Neural progenitor cell (in vitro differentiated cells): ENCODE measurements around the gene GSTO1. TPM values are rescaled to one million over a fixed set of nuclear protein-coding genes. Genes with fewer than 3 reads are reported as not detected.

ENCODE experiments used
- DNase-seq: peaks from one replicate; pipeline ENCODE4 v3.0.0-alpha.2; 2016; ENCODE audit warnings: low spot score
- H2AFZ ChIP-seq: fragments of 200-600 bp; sonication (generic); replicated peaks from 2 replicates; pipeline ENCODE4 v1.6.1; 2016; ENCODE audit warnings: antibody characterized with exemption
- H3F3A ChIP-seq: fragments of 200-600 bp; sonication (generic); 2 replicates; pipeline ENCODE4 v1.6.1; 2016; ENCODE audit warnings: antibody characterized with exemption, low read depth
- H3K27ac ChIP-seq: fragments of 200-600 bp; sonication (generic); 2 replicates; pipeline ENCODE4 v1.5.1; 2016; ENCODE audit warnings: mild to moderate bottlenecking
- H3K27me3 ChIP-seq: fragments of 200-600 bp; sonication (generic); 2 replicates; pipeline ENCODE4 v1.6.1; 2016; ENCODE audit warnings: mild to moderate bottlenecking, moderate library complexity
- H3K36me3 ChIP-seq: fragments of 200-600 bp; sonication (generic); 2 replicates; pipeline ENCODE4 v1.5.1; 2016
- H3K4me1 ChIP-seq: fragments of 200-600 bp; sonication (generic); 2 replicates; pipeline ENCODE4 v1.6.1; 2016; ENCODE audit warnings: mixed run types
- H3K4me2 ChIP-seq: fragments of 200-600 bp; sonication (generic); 2 replicates; pipeline ENCODE4 v1.6.1; 2016
- H3K4me3 ChIP-seq: fragments of 200-600 bp; sonication (generic); 2 replicates; pipeline ENCODE4 v1.5.1; 2016
- H3K79me2 ChIP-seq: fragments of 200-600 bp; sonication (generic); 2 replicates; pipeline ENCODE4 v1.6.1; 2016; ENCODE audit warnings: low read depth
- H3K9ac ChIP-seq: fragments of 200-600 bp; sonication (generic); 2 replicates; pipeline ENCODE4 v1.6.1; 2016
- H3K9me3 ChIP-seq: fragments of 200-600 bp; sonication (generic); 2 replicates; pipeline ENCODE4 v1.5.1; 2016; ENCODE audit warnings: low read depth
- H4K20me1 ChIP-seq: fragments of 200-600 bp; sonication (generic); 2 replicates; pipeline ENCODE4 v1.6.1; 2016; ENCODE audit warnings: low read depth
- H3K27ac Mint-ChIP-seq: 3 replicates; pipeline ENCODE4 v1.8.0; 2021; ENCODE audit warnings: mixed read lengths
- H3K27me3 Mint-ChIP-seq: 2 replicates; pipeline ENCODE4 v1.8.0; 2022; ENCODE audit warnings: low read depth, mild to moderate bottlenecking, inconsistent platforms, moderate library complexity, mixed read lengths; ENCODE audit not compliant: insufficient read depth
- H3K36me3 Mint-ChIP-seq: 3 replicates; pipeline ENCODE4 v1.8.0; 2021; ENCODE audit warnings: mixed read lengths
- H3K4me1 Mint-ChIP-seq: 3 replicates; pipeline ENCODE4 v1.8.0; 2021; ENCODE audit warnings: mixed read lengths
- H3K4me3 Mint-ChIP-seq: 3 replicates; pipeline ENCODE4 v1.8.0; 2021; ENCODE audit warnings: mild to moderate bottlenecking, moderate library complexity, mixed read lengths
- H3K9me3 Mint-ChIP-seq: 3 replicates; pipeline ENCODE4 v1.8.0; 2020; ENCODE audit warnings: mixed read lengths
- CTCF ChIP-seq: fragments of 200-600 bp; sonication (generic); IDR thresholded peaks from 2 replicates; pipeline ENCODE4 v1.5.1; 2017; ENCODE audit warnings: antibody characterized with exemption, mild to moderate bottlenecking
- EZH2 ChIP-seq: fragments of 200-600 bp; sonication (generic); IDR thresholded peaks from 2 replicates; pipeline ENCODE4 v1.6.1; 2017; ENCODE audit warnings: antibody characterized with exemption, mild to moderate bottlenecking, moderate library complexity
- EZH2phosphoT487 ChIP-seq: fragments of 200-600 bp; sonication (generic); IDR thresholded peaks from 2 replicates; pipeline ENCODE4 v1.6.1; 2017; ENCODE audit warnings: antibody characterized with exemption
- total RNA-seq: library from RNA; depleted of rRNA; stranded (reverse); fragments of >200 nt; gene quantifications from 2 replicates; pipeline ENCODE4 v1.2.3, GENCODE V29; 2015; ENCODE audit warnings: low replicate concordance

Gene GSTO1
- total RNA-seq, 1 donor from 2014 or later, result 48.6 TPM

GRCh38 chr10:104308439-104308903 lies 53.8 kb downstream of the GSTO1 start:
- Histone ChIP-seq H3K9ac (no peak overlapping the region), H3K4me3 (no peak overlapping the region), H3K4me2 (no peak overlapping the region), H3K27ac (no peak overlapping the region), H2AFZ (no peak overlapping the region), H4K20me1 (no peaks in the 10 kb centered on the region), H3K36me3 (no peaks in the 10 kb centered on the region), H3K9me3 (no peaks in the 10 kb centered on the region), H3K79me2 (no peaks in the 10 kb centered on the region), H3F3A (no peaks in the 10 kb centered on the region), H3K27me3 (no peaks in the 10 kb centered on the region), H3K4me1 (peaks cover 10% of the 10 kb centered on the region)
- peak overlapping the region; percentile 22 for H3K27ac Mint-ChIP-seq
- H3K4me1 Mint-ChIP-seq, result peaks cover 37% of the 10 kb centered on the region
- peaks cover 2% of the 10 kb centered on the region for H3K27me3 Mint-ChIP-seq
- no peak for DNase-seq
- TF ChIP-seq EZH2phosphoT487 (no peak), CTCF (no peak), EZH2 (no peak)
- peaks cover 29% of the 10 kb centered on the region for H3K36me3 Mint-ChIP-seq
- peaks cover 4% of the 10 kb centered on the region for H3K9me3 Mint-ChIP-seq
- no peak overlapping the region for H3K4me3 Mint-ChIP-seq

- H3K4me1 ChIP-seq, result peaks cover 10% of the 10 kb centered on the region
- H3K36me3 ChIP-seq, result no peaks in the 10 kb centered on the region
- H3K79me2 ChIP-seq, result no peaks in the 10 kb centered on the region
- no peak overlapping the region for H3K4me3 ChIP-seq
- no peak overlapping the region for H3K4me3 Mint-ChIP-seq
- H3K36me3 Mint-ChIP-seq, result peaks cover 32% of the 10 kb centered on the region
- no peak for DNase-seq
- H3K4me2 ChIP-seq, result no peak overlapping the region
- H3K9ac ChIP-seq, result no peak overlapping the region
- no peaks in the 10 kb centered on the region for H3K9me3 Mint-ChIP-seq
- H3K27ac ChIP-seq, result no peak overlapping the region
- H3F3A ChIP-seq, result no peaks in the 10 kb centered on the region
- H3K27ac Mint-ChIP-seq, result no peak overlapping the region
- no peaks in the 10 kb centered on the region for H3K9me3 ChIP-seq
- no peaks in the 10 kb centered on the region for H4K20me1 ChIP-seq
- no peak overlapping the region for H2AFZ ChIP-seq
- H3K4me1 Mint-ChIP-seq, result peaks cover 35% of the 10 kb centered on the region
- TF ChIP-seq EZH2 (no peak), EZH2phosphoT487 (no peak), CTCF (no peak)
- H3K27me3 Mint-ChIP-seq, result peaks cover 2% of the 10 kb centered on the region
- no peaks in the 10 kb centered on the region for H3K27me3 ChIP-seq
Measured at GRCh38 chr10:104309980-104310978, 55.6 kb downstream of the GSTO1 start.

GRCh38 chr10:104311184-104311720 lies 56.6 kb downstream of the GSTO1 start:
- peaks cover 32% of the 10 kb centered on the region for H3K36me3 Mint-ChIP-seq
- Histone ChIP-seq H3K27ac (no peak overlapping the region), H3K4me2 (no peak overlapping the region), H3K36me3 (no peaks in the 10 kb centered on the region), H4K20me1 (peaks cover under 1% of the 10 kb centered on the region), H3K4me3 (no peak overlapping the region), H3F3A (no peaks in the 10 kb centered on the region), H3K79me2 (peaks cover 3% of the 10 kb centered on the region), H3K9ac (no peak overlapping the region), H3K9me3 (no peaks in the 10 kb centered on the region), H3K27me3 (no peaks in the 10 kb centered on the region), H2AFZ (no peak overlapping the region), H3K4me1 (peaks cover 10% of the 10 kb centered on the region)
- H3K4me3 Mint-ChIP-seq, result no peak overlapping the region
- peaks cover 2% of the 10 kb centered on the region for H3K27me3 Mint-ChIP-seq
- TF ChIP-seq EZH2 (no peak), EZH2phosphoT487 (no peak), CTCF (no peak)
- H3K4me1 Mint-ChIP-seq, result peaks cover 29% of the 10 kb centered on the region
- DNase-seq, result no peak
- H3K9me3 Mint-ChIP-seq, result no peaks in the 10 kb centered on the region
- H3K27ac Mint-ChIP-seq, result no peak overlapping the region
